ENCODE measurements around the gene PRKCZ.

DNA sequence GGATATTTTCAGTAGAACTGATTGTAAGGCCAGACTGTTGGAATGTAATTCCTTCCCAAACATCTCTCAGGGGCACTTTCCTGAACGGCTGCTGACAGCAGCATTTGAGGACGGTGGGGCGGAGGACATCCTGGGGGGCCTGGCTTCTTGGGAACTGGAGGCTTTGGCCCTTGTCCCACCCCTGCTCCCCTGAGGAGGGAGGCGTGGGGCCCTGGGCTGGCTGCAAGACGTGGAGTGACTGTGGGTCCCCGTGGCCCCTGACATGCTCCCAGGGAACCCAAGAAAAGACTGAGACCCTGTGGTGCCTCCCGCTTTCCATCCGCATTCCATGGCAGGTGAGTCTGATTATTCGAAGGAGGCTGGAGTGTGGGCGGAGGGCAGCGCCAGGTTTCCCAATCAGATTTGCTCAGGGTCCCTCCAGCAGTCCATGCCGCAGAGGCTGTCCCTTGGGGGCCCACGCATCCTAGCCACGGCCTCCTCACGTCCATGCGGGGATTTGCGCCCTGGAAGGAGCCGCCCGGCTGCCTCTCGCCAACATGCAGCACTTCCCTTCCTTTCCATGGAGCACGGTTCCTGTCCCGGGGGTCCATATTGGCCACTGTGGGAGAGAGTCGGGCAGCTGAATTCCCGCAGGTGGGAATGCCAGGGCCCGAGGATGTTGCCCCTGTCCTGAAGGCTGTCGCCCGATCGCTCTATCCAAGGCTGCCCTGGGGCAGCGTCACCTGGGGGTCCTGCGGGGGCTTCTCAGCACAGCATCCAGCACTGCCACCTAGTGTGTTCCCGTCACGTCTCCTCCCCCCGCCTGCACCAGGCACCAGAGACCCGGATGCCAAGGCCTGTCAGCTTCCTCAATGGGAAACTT lies 75.4 kb downstream of the PRKCZ start:
- TF ChIP-seq CTCF (IDR thresholded peaks at IDR 0.05; ENCODE audit: low read depth, low read length) = no peak
- no peak for TF ChIP-seq EZH2phosphoT487 (IDR thresholded peaks at IDR 0.05; ENCODE audit: low read depth)

Measured in OCI-LY3 (cell line).